HUDEP-2 (cell line): ENCODE measurements around the gene SREK1.
A peak's percentile ranks its signal among the peaks of the same experiment; 100 is the strongest.

Source experiments
- DNase-seq, 76 experiments: peaks; one replicate each; lab custom pipeline; 2025; ENCODE audit not compliant: unreplicated experiment in 76 of 76; lab: John Stamatoyannopoulos, UW

The SREK1 gene

GRCh38 chr5:66161356-66161755, 17.3 kb downstream of the SREK1 start:
- no peak for DNase-seq

DNA sequence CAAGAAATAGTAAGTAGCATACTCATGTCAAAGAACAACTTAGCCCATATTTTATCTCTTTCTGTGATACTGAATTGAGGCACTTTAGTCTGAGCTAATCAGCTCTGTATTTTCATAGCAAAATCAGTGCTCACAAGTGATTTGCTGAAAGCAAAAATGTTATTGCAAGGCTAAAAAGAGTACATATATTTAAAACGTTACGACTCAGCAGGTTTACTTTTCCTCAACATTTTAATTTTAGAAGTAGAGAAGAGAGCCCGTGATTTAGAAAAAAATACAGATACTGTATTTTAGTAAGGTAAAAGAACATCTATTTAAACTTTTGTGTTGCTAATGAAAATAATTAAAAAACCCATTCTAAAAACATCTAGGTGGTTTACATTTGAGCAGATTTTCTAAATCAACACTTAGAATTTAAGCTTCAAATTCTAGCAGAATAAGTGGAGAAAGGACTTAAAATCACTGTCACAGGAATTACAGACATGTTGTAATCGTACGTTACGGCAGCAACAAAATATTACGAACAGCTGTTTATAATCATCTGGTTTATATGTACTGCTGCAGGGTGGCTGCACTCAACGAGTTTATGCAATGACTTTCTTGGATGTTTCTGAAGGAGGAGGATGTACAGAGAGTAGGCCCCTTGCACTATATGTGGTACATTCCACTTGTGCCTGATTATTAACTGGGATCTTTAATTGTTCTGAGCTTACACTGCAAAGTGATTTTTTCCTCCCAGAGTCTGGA, 20.1 kb downstream of the SREK1 start:
- no peak for DNase-seq

- no peak for DNase-seq
Observed at GRCh38 chr5:66168226-66168625, 24.1 kb downstream of the SREK1 start.

DNA sequence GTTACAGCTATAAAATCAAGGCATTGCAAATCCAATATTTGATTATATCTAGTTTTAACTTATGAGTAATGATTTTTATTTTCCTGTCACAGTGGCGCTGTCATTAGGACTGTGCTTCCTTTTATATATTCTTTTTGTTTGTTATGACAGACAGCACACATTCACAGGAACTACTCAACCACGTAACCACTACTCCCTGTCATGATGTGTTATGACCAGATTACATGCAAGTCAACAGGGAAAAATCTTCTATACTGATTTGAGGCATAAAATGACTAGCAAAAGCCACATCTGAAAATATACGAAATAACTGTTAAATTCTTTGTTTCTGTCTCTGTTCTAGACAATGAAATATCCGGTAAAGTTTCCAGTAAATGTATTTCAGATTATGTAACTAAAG, 25.4 kb downstream of the SREK1 start:
- DNase-seq = no peak

GRCh38 chr5:66170195-66170919, 26.3 kb downstream of the SREK1 start:
- DNase-seq = no peak

- peak in 17 of 76 experiments; percentile 1 to 46 (median 12) for DNase-seq
Observed at GRCh38 chr5:66171349-66172344, 27.5 kb downstream of the SREK1 start.

DNA sequence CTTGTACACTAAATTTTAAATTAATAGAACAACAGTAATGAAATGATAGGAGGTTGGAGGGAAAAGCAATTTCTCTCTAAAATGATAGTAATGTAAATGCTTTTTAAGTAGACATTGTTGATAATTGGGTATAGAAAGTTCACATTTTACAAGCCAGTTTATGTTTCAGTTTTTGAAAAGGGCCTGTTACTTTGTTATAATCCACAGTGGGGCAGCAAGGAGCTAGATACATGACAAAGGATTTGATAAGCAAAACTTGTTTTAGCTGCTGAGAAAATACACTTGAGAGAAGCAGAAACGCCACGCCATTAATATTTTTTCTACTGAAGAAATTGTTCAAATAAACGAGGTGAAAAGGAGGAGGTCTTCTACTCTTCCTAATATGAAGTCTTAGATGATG, 30.2 kb downstream of the SREK1 start:
- peak in 4 of 76 experiments; percentile 5 to 12 (median 8) for DNase-seq

GRCh38 chr5:66178799-66179198, 34.7 kb downstream of the SREK1 start:
- no peak for DNase-seq

- DNase-seq = no peak
Observed at GRCh38 chr5:66179297-66180051, 35.4 kb downstream of the SREK1 start.

DNA sequence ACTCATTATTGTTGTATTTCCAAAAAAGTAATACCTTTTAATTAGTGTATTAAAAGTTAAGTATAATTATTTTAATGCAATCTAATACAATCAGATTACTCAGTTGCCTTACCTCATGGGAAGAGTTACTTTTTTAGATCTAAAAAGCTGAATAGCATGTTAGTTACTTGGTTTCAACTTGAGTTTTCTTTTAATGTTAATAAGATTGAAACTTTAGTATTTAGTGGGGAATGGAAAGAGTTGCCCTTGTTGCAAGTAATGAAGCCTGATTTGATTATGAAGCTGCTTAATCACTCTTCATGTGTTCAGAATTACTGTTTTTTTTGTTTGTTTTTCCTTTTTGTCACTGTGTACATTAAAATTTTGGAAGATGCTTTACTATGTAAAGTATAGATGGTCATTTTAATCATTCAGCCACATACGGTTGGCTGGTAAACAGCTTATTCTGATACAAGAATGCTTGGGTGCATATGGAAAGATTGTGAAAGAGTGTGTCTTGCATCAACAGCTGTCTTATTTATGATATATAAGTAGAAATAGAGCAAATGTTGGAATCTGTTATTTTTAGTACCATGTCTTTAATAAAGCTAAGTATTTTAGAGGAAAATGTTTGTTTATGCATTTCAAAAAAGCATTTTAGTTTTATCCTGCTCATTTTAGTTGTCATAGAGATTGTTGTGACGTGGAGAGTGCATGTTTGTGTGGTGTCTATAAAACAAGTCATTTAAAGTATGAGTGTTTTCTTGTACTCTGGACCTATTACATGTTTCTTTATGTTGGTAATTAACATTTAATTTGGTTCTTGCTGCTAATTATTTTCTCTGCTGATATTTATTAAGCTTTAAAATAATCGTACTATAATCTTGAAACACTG, 36.4 kb downstream of the SREK1 start:
- no peak for DNase-seq

DNA sequence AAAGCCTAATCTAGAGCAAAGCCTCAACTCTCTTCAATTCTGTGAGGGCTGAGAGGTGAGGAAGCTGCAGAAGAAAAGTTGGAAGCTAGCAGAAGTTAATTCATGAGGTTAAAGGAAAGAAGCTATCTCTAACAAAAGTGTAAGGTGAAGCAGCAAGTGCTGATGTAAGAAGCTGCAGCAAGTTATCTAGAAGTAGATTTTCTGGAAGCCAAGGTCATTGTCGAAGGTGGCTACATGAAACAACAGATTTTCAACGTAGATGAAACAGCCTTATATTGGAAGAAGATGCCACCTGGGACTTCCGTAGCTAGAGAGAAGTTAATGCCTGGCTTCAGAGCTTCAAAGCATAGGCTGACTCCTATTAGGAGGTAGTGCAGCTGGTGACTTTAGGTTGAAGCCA, 42.0 kb downstream of the SREK1 start:
- DNase-seq = no peak

GRCh38 chr5:66193419-66193818, 49.3 kb downstream of the SREK1 start:
- no peak for DNase-seq

DNA sequence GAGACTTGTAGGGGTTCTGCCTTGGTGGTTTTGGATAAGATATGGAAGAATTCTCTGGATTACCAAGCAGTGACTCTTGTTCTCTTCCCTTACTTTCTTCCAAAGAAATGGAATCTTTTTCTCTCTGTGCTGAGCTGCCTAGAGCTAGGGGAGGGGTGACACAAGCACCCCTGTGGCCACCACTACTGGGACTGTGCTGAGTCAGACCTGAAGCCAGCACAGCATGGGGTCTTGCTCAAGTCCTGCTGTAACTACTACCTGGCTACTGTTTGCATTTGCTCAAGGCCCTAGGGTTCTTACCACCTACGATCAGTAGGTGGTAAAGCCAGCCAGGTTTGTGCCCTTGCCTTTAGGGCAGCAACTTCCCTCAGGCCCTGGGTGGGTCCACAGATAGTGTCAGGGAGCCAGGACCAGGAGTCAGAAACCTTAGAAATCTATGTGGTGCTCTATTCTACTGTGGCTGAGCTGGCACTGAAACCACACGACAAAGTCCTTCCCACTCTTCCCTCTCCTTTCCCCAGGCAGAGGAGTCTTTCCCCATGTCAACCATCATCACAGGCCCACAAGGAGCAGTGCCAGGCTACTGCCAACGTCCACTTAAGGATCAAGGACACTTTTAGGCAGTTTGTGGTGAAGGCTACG, 53.8 kb downstream of the SREK1 start:
- DNase-seq = no peak

DNA sequence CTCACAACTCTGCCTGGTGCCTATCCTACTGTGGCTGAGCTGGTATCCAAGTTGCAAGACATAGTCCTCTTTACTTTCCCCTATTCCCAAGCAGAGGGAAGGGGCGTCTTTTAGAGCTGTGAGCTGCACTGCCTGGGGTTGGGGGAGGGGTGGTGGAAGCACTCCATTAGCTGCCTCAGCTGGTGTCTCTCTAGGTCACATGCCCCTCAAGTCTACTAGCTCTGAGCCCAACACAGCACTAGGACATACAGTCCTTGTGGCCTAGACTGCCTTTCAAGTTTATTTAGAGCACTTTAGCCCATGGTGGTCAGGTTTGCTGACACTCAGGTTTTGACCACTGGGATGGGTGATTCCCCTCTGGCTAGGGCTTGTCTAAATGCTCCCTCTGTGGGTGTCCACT, 54.7 kb downstream of the SREK1 start:
- no peak for DNase-seq

DNA sequence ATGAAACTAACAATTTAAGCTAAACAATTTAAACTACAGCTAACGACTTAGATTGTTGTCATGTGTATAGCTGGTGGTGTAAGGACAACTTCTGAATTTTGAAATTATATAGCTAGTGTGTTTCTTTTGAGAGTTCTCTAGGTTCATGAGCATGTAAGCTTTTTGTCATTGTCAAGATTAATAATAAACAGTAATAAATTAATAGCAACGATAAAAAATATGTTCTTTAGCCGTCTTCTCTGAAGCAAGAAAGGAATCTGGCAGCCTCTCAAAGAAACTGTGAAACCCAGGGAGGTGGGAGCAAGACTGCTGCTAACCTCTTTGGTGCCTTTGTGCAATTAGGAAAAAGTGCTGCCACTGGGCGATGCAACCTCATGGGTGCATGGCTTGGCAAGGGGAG, 59.4 kb downstream of the SREK1 start:
- DNase-seq = no peak

GRCh38 chr5:66206465-66206864, 62.4 kb downstream of the SREK1 start:
- no peak for DNase-seq

- DNase-seq = no peak
Observed at GRCh38 chr5:66207800-66208561, 63.9 kb downstream of the SREK1 start.

GRCh38 chr5:66209350-66209749, 65.2 kb downstream of the SREK1 start:
- DNase-seq = peak in 2 of 76 experiments; percentile 4 to 10
